Adrenal gland (tissue), 12 donors: ENCODE results near the gene C4BPB. TPM values are rescaled to one million over a fixed set of nuclear protein-coding genes. Genes with fewer than 3 reads are reported as not detected.

Experiments
- DNase-seq, 7 donors: peaks; one replicate each; pipeline ENCODE4 v3.0.0-alpha.2; 2019 to 2020
- H3K27ac ChIP-seq, 5 donors: fragments of 200-600 bp; sonication (generic) in 4 of 5; 1 replicate in 3 of 5; 2 replicates in 2 of 5; pipeline versions ENCODE4 v1.5.1 to v1.8.0; 2016 to 2020; ENCODE audit warnings: mild to moderate bottlenecking in 1 of 5
- H3K27me3 ChIP-seq: fragments of 200-600 bp; 2 replicates; pipeline ENCODE4 v1.8.0; 2021
- H3K36me3 ChIP-seq, 2 donors: fragments of 200-600 bp; replicated peaks in 1 of 2; 1 replicate in 1 of 2; 2 replicates in 1 of 2; pipeline versions ENCODE4 v1.5.1 to v1.8.0; 2018 to 2022
- H3K4me1 ChIP-seq, 2 donors: fragments of 200-600 bp; replicated peaks in 1 of 2; 1 replicate in 1 of 2; 2 replicates in 1 of 2; pipeline versions ENCODE4 v1.5.1 to v1.8.0; 2018 to 2021
- H3K4me3 ChIP-seq, 4 donors: fragments of 200-600 bp; sonication (generic) in 3 of 4; one replicate each; pipeline ENCODE4 v1.5.1; 2016 to 2018
- H3K9me3 ChIP-seq, 3 donors: fragments of 200-600 bp; sonication (generic) in 1 of 3; replicated peaks in 1 of 3; 1 replicate in 2 of 3; 2 replicates in 1 of 3; pipeline versions ENCODE4 v1.5.1 to v1.8.0; 2016 to 2021
- POLR2A ChIP-seq, 2 donors: fragments of 450-650 bp; IDR thresholded peaks; one replicate each; pipeline ENCODE4 v1.6.1; 2017; ENCODE audit warnings: antibody characterized with exemption in 2 of 2, mild to moderate bottlenecking in 2 of 2, moderate library complexity in 1 of 2
- WGBS, 4 donors: extraction: QIAGEN DNeasy Blood & Tissue Kit in 2 of 4; methylation state at CpG; one replicate each; pipeline versions ENCODE4 v1.1.5 to v1.1.7; 2013 to 2017; 5-methylcytosine and 5-hydroxymethylcytosine counted together
- intact Hi-C, 2 donors: fragments of 100-400 bp; cut with DNase I; formaldehyde crosslinking; loops; one replicate each; pipeline versions ENCODE4 v1.14.1 to v1.15.0; 2022 to 2023
- polyA plus RNA-seq, 3 donors: library from polyadenylated mRNA; stranded (reverse); fragments of 200-250 nt in 2 of 3; fragments of 350-450 nt in 1 of 3; fragmentation: Illumina TruSeq in 1 of 3; extraction: RNeasy Lipid Tissue Mini Kit (QIAGEN cat#74804) in 1 of 3; gene quantifications; one replicate each; pipeline ENCODE4 v1.2.3, GENCODE V29; 2013 to 2014
- total RNA-seq, 9 donors: library from RNA; depleted of rRNA in 4 of 9; stranded (reverse); fragments of >200 nt in 4 of 9; fragments of 120-200 nt in 1 of 9; fragmentation: NEBNext Ultra II Directional in 1 of 9; extraction: Animal tissue kit (Norgen Biotek cat#: 25700) in 1 of 9; gene quantifications; one replicate each; pipeline versions ENCODE4 v1.1.0 to v1.2.4, GENCODE V29; 2013 to 2023
- TF ChIP-seq, protein P1 (sequence below), 6 experiments: fragments of 450-650 bp in 4 of 6; fragments of 200-600 bp in 2 of 6; sonication (generic) in 1 of 6; IDR thresholded peaks; 1 replicate in 5 of 6; 2 replicates in 1 of 6; pipeline versions ENCODE4 v1.5.1 to v1.8.0; 2016 to 2021; ENCODE audit warnings: antibody characterized with exemption in 6 of 6, mild to moderate bottlenecking in 2 of 6, moderate library complexity in 1 of 6
- donor health status: healthy with polysubstance abuse.
- donor health status: Bipolar disorder and iron deficiency.
- donor health status: DM: yes; HTN: yes; CAD: no.
- donor health status: DM: no; HTN: no; CAD: no.
- donor health status: DM: no; HTN: no; CAD: no.
- donor health status: DM: yes; HTN: yes; CAD: no.

Gene C4BPB
- total and polyA plus RNA-seq, 12 donors = 0.20 to 1.4 (median 0.50) TPM; not detected in 2

- DNase-seq = peak; percentile 99 to 100 (median 100)
- no peaks in the 10 kb centered on the region for H3K9me3 ChIP-seq
- TF ChIP-seq, protein P1, sequence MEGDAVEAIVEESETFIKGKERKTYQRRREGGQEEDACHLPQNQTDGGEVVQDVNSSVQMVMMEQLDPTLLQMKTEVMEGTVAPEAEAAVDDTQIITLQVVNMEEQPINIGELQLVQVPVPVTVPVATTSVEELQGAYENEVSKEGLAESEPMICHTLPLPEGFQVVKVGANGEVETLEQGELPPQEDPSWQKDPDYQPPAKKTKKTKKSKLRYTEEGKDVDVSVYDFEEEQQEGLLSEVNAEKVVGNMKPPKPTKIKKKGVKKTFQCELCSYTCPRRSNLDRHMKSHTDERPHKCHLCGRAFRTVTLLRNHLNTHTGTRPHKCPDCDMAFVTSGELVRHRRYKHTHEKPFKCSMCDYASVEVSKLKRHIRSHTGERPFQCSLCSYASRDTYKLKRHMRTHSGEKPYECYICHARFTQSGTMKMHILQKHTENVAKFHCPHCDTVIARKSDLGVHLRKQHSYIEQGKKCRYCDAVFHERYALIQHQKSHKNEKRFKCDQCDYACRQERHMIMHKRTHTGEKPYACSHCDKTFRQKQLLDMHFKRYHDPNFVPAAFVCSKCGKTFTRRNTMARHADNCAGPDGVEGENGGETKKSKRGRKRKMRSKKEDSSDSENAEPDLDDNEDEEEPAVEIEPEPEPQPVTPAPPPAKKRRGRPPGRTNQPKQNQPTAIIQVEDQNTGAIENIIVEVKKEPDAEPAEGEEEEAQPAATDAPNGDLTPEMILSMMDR (IDR thresholded peaks at IDR 0.05) = peak in 4 of 6 experiments; percentile 45 to 69 (median 55)
- peak; percentile 90 to 98 for TF ChIP-seq POLR2A (IDR thresholded peaks at IDR 0.05)
- H3K36me3 ChIP-seq = peaks cover 0 to 10% of the 10 kb centered on the region in 2 donors
- intact Hi-C loops = no loop called here
- 1 to 7% (median 3%) methylated on average over 17 to 56 of the region's 56 CpGs for WGBS, 4 donors
- H3K4me3 ChIP-seq = peak within 1 kb of the TSS; percentile 10 to 81 (median 72)
- peak within 1 kb of the TSS; percentile 70 to 95 (median 92) for H3K27ac ChIP-seq
- peaks cover 7 to 44% of the 10 kb centered on the region in 2 donors for H3K4me1 ChIP-seq
- no peaks in the 10 kb centered on the region for H3K27me3 ChIP-seq
Measured at GRCh38 chr1:207052911-207053769, 35.5 kb upstream of the C4BPB start, which contains the start of gene PFKFB2. Gene PFKFB2, plus strand, starts transcription at chr1:207053275. Its CDS starts 1,443 bp downstream, at chr1:207054718.

GRCh38 chr1:207054491-207054890 lies 34.2 kb upstream of the C4BPB start:
- Histone ChIP-seq H3K36me3 (no peaks in the 10 kb centered on the region), H3K9me3 (no peaks in the 10 kb centered on the region), H3K4me3 (no peak overlapping the region), H3K27me3 (no peaks in the 10 kb centered on the region), H3K4me1 (peaks cover 3 to 31% of the 10 kb centered on the region in 2 donors), H3K27ac (no peak overlapping the region)
- WGBS, 4 donors = 56 to 73% (median 69%) methylated on average over 2 of the region's 2 CpGs
- TF ChIP-seq, protein P1 (IDR thresholded peaks at IDR 0.05) = no peak
- TF ChIP-seq POLR2A (IDR thresholded peaks at IDR 0.05) = no peak
- intact Hi-C loops = no loop called here
- no peak for DNase-seq

DNA sequence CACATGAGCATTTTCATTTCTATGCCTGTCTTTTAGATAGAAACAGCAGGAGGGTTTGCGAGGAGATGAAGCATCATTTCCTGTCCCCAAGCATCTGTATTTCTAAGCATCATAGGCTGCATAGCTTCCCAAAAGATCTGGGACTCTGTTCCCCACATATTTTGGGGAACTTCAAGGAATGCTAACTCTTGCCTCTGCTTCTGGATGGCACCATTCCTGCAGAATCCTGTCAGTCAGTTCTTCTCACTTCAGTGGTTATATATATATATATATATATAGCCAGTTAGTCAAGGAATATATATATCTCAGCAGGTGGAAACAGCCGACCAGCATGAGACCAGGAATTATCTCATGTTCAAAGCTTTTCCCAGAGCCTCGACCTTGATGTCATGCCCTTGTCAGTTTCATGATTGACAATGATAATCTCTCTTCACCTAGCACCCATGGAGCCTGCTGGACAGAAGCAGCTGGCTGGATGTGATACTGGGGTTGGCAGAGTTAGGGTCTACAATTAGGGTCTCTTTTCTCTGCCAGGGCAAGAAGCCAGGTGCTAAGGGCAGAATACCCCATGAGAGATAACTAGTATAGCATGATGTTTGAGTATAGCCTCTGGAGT lies 33.2 kb upstream of the C4BPB start:
- Histone ChIP-seq H3K4me3 (no peak overlapping the region), H3K9me3 (no peaks in the 10 kb centered on the region), H3K27me3 (no peaks in the 10 kb centered on the region), H3K36me3 (no peaks in the 10 kb centered on the region), H3K27ac (no peak overlapping the region), H3K4me1 (peaks cover 0 to 24% of the 10 kb centered on the region in 2 donors)
- intact Hi-C loops = no loop called here
- TF ChIP-seq, protein P1 (IDR thresholded peaks at IDR 0.05) = no peak
- TF ChIP-seq POLR2A (IDR thresholded peaks at IDR 0.05) = no peak
- WGBS, 4 donors = 55 to 67% (median 64%) methylated on average over 3 of the region's 3 CpGs
- no peak for DNase-seq

- H3K27ac ChIP-seq = no peak overlapping the region
- TF ChIP-seq, protein P1 (IDR thresholded peaks at IDR 0.05) = no peak
- no peak for TF ChIP-seq POLR2A (IDR thresholded peaks at IDR 0.05)
- no peak for DNase-seq
- H3K27me3 ChIP-seq = no peaks in the 10 kb centered on the region
- peaks cover 0 to 17% of the 10 kb centered on the region in 2 donors for H3K4me1 ChIP-seq
- H3K36me3 ChIP-seq = peaks cover 0 to 2% of the 10 kb centered on the region in 2 donors
- no peak overlapping the region for H3K4me3 ChIP-seq
- H3K9me3 ChIP-seq = no peaks in the 10 kb centered on the region
- WGBS, 4 donors = 87 to 93% (median 91%) methylated on average over 6 of the region's 6 CpGs
- intact Hi-C loops = no loop called here
Measured at GRCh38 chr1:207056673-207057072, 32.0 kb upstream of the C4BPB start.
